Stimulated activated CD4-positive, alpha-beta T cell treated with anti-CD3 and anti-CD28 coated beads, TNF-alpha, amount 100 ng/mL, for 1 hour (primary cell): ENCODE results near the gene TAP1.
"Not testable (repeated sequence)": the region's sequence is repeated elsewhere in the genome, so short reads cannot be mapped to it uniquely, and the experiment has no call there.

Experiments used
- DNase-seq, 3 donors: peaks; one replicate each; pipeline ENCODE4 v3.0.0-alpha.2; 2020; ENCODE audit warnings: low read depth in 3 of 3, low spot score in 1 of 3

TAP1 gene, protein sequence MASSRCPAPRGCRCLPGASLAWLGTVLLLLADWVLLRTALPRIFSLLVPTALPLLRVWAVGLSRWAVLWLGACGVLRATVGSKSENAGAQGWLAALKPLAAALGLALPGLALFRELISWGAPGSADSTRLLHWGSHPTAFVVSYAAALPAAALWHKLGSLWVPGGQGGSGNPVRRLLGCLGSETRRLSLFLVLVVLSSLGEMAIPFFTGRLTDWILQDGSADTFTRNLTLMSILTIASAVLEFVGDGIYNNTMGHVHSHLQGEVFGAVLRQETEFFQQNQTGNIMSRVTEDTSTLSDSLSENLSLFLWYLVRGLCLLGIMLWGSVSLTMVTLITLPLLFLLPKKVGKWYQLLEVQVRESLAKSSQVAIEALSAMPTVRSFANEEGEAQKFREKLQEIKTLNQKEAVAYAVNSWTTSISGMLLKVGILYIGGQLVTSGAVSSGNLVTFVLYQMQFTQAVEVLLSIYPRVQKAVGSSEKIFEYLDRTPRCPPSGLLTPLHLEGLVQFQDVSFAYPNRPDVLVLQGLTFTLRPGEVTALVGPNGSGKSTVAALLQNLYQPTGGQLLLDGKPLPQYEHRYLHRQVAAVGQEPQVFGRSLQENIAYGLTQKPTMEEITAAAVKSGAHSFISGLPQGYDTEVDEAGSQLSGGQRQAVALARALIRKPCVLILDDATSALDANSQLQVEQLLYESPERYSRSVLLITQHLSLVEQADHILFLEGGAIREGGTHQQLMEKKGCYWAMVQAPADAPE

DNA sequence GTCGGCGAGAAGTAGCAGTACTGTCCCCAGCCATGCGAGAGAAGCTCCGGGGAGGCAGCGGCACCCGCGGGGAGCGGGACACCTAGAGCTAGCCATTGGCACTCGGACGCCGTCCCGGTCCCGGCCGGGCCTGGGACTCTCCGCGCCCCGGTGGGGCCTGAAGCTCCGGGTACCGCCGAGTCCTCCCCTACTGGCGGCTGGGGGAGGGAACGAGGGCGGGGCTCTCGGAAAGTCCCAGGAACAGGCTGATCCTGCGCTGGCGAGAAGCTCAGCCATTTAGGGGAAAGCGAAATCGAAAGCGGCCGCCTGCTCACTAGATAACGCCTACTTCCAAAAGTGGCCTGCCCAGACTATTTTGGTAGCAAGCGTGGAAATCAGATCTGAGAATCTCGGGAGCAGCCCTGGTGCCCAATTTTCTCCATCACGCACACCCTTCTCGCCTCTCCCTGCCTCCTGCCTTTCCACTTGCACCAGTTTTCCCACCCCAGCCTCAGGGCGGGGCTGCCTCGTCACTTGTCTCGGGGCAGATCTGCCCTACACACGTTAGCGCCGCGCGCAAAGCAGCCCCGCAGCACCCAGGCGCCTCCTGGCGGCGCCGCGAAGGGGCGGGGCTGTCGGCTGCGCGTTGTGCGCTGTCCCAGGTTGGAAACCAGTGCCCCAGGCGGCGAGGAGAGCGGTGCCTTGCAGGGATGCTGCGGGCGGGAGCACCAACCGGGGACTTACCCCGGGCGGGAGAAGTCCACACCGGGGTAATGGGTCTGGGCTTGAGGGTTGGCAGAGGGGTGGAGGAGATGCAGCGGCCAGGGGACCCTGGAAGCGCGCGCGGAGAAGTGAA, at the start of gene TAP1, which contains the start of gene PSMB9:
Gene TAP1, minus strand, starts transcription at position 164 of the 835 bp plus-strand sequence. Its CDS starts 68 bp downstream, at position 96.
Gene PSMB9, plus strand, starts transcription at position 652 of the 835 bp plus-strand sequence. Its CDS starts 38 bp downstream, at position 690.
- DNase-seq, result peak; percentile 86 to 93 (median 89)

DNA sequence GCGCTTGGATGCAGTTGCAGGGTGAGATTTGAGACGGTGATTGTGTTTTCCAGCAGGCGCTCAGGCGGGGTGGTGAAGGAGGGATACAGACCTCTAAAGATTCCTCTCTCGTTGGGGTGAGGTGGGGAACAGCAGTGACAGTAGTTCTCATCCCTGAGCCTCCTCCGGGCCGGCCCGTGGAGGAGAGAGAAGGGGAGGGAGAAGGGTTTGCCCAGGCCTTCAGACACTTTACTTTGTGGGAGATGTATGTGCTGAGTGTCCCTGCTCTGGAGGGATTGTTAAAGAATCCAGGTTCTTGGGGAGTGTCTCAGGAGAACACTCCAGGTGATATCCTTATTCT, 41.5 kb upstream of the TAP1 start:
- no peak for DNase-seq

GRCh38 chr6:32894085-32895005, 40.8 kb upstream of the TAP1 start:
- DNase-seq, result peak; percentile 78 to 96 (median 92)

- no peak for DNase-seq
These were observed 37.3 kb upstream of the TAP1 start for GRCh38 chr6:32890831-32891230.

- DNase-seq, result no peak
These were observed 36.0 kb upstream of the TAP1 start for GRCh38 chr6:32889533-32889932.

DNA sequence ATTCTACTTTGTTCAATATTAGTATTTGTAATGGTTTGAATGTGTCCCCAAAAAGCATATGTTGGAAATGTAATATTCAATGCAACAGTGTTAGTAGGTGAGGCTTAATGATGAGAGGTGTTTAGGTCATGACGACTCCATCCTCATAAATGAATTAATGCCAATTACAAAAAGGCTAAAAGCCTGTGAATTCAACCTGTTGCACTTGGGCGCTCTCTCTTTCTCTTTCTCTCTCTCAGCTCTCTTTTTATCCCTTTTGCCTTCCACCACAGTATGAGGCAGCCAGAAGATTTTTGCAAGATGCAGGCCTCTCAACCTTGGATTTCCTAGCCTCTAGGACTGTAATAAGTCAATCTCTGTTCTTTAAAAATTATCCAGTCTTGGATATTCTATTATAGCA, 35.1 kb upstream of the TAP1 start:
- no peak for DNase-seq

- no peak for DNase-seq
These were observed 34.1 kb upstream of the TAP1 start for GRCh38 chr6:32887616-32888015.

DNA sequence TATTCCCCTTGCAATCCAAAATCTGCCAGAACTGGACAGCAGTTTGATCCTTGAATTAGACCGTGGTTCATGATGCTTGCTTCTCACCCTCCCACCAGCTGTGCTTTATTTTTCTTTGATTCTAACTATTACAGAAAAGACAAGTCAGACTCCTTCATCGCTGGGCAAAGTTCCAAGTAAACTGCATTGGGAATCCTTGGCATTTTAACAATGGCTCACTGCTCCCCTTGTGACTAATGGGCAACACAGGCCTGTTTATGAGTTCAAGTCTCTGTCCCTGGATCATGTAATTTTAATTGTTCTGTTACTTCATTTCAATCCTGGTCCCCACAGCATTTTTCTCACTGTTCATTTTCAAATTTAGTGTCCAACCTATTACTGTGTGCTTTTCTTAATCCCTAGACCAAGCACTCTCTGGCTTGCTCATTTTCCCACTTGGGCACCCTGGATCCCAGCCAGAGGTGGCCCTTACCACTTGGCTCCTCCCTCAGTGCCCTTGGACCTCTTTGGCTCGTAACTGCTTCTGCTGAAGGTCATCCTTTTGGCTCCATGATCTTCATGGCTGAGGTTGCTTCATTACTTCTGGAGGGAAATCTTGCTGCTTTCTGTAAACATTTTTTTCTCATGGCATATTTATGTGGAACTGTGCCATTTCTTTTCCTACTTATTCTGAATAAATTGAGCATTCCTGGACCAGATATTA, 33.3 kb upstream of the TAP1 start:
- no peak for DNase-seq

- no peak for DNase-seq
These were observed 32.3 kb upstream of the TAP1 start for GRCh38 chr6:32885698-32886286.

- no peak for DNase-seq
These were observed 30.3 kb upstream of the TAP1 start for GRCh38 chr6:32883789-32884188.

DNA sequence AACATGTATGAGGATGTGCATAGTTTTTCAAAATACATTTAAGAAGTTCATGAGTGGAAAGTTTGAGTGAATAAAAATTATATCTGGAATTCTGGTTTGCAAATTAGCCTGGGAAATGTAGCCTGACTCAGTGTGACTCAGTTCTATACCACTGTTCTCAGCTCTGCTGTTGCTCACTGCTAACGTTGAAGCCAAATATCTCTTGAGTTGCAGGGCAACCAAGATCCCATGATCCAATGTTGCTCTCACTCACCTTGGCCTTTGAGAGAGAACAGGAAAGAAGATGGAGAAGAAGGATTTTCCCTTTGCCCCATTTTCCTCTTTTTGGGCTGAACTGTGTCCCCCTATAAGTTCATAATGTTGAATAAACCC, 29.4 kb upstream of the TAP1 start:
- DNase-seq, result no peak

DNA sequence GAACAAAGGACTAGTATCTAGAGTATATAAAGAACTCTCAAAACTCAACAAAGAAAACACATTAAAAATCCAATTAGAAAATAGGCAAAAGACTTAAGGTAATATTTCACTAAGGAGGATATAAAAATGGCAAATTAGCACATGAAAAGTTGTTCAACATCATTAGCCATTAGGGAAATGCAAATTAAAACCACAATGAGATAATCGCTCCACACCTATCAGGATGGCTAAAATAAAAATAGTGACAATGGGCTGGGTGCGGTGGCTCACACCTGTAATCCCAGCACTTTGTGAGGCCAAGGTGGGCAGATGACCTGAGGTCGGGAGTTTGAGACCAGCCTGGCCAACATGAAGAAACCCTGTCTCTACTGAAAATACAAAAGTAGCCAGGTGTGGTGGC, 27.5 kb upstream of the TAP1 start:
- not testable (repeated sequence) for DNase-seq

- no peak for DNase-seq
These were observed 26.2 kb upstream of the TAP1 start for GRCh38 chr6:32879691-32880090.

GRCh38 chr6:32876603-32877002, 23.1 kb upstream of the TAP1 start:
- DNase-seq, result no peak

GRCh38 chr6:32873947-32874346, 20.4 kb upstream of the TAP1 start:
- DNase-seq, result not testable (repeated sequence)

DNA sequence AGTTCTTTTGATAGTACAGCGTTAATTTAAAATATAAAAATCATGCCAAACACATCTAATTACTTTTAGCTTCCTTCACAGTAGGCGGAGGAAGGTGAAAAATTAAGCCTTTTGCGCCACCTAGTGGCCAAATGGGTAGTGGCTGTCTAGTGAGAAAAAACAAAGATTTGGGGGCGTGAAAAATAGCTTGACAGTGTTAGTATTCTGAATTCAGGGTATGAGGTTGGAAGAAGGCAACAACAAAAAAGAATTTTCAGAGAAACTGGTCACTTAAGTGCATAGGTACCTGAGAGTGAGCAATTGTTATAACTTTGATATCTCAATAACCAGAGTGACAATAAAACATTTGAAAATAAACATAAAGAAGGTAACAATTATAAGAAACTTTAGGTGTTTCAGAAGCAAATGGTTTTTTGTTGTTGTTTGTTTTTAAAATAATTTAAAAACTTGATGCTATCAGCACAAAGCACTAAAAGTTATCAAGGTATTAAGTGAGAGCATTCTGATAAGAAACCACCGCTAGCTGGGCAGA, 14.8 kb upstream of the TAP1 start:
- peak; percentile 54 to 84 (median 74) for DNase-seq

- no peak for DNase-seq
These were observed 14.2 kb upstream of the TAP1 start for GRCh38 chr6:32867554-32868256.

- DNase-seq, result no peak
These were observed 13.5 kb upstream of the TAP1 start for GRCh38 chr6:32867022-32867477.
